GM23338 (cell line): ENCODE data around the gene INPP5A.

Source experiments
- EZH2 ChIP-seq: fragments of 200-600 bp; sonication (generic); IDR thresholded peaks from one replicate; pipeline ENCODE4 v1.8.0; 2017; ENCODE audit warnings: antibody characterized with exemption, mild to moderate bottlenecking, low read depth; ENCODE audit not compliant: unreplicated experiment
- EZH2phosphoT487 ChIP-seq: fragments of 200-600 bp; sonication (generic); IDR thresholded peaks from one replicate; pipeline ENCODE4 v1.8.1; 2018; ENCODE audit warnings: antibody characterized with exemption; ENCODE audit not compliant: unreplicated experiment
- POLR2AphosphoS5 ChIP-seq: IDR thresholded peaks from 2 replicates; pipeline ENCODE4 v1.6.1; 2016; ENCODE audit warnings: antibody characterized with exemption, low read depth
- TF ChIP-seq, protein P1 (sequence below), 2 experiments: fragments of 200-600 bp in 1 of 2; sonication (generic) in 1 of 2; conservative IDR thresholded peaks; 2 replicates each; pipeline versions ENCODE4 v1.5.1 to v1.6.1; 2016 to 2017; ENCODE audit warnings: antibody characterized with exemption in 2 of 2, low read depth in 2 of 2, mild to moderate bottlenecking in 2 of 2, moderate library complexity in 1 of 2
- TF ChIP-seq, protein P2 (sequence below): IDR thresholded peaks from 2 replicates; pipeline ENCODE4 v1.6.1; 2016; ENCODE audit warnings: antibody characterized with exemption

DNA sequence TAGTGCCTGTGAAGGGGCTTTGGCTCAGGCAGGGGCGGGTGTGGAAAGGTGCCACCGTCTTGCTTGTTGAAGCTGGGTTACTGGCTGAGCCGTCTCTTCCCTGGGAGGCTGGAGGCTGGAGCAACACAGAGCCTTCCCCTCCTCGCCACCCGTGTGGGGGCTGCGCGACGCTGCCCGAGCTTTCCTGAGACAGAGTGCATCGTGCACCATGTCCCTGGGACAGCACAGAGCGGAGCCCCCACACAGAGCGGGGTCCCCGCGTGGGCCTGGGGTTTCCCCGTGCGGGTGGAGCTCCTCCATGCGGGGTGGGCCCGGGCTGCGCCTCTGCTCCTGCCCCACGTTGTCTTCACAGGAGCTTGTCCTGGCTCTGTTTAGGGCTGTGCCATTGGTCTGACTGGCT lies 69.9 kb downstream of the INPP5A start:
- TF ChIP-seq, protein P1, sequence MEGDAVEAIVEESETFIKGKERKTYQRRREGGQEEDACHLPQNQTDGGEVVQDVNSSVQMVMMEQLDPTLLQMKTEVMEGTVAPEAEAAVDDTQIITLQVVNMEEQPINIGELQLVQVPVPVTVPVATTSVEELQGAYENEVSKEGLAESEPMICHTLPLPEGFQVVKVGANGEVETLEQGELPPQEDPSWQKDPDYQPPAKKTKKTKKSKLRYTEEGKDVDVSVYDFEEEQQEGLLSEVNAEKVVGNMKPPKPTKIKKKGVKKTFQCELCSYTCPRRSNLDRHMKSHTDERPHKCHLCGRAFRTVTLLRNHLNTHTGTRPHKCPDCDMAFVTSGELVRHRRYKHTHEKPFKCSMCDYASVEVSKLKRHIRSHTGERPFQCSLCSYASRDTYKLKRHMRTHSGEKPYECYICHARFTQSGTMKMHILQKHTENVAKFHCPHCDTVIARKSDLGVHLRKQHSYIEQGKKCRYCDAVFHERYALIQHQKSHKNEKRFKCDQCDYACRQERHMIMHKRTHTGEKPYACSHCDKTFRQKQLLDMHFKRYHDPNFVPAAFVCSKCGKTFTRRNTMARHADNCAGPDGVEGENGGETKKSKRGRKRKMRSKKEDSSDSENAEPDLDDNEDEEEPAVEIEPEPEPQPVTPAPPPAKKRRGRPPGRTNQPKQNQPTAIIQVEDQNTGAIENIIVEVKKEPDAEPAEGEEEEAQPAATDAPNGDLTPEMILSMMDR (conservative IDR thresholded peaks at IDR 0.05; ENCODE audit: low read depth in 2 of 2) = no peak
- TF ChIP-seq, protein P2, sequence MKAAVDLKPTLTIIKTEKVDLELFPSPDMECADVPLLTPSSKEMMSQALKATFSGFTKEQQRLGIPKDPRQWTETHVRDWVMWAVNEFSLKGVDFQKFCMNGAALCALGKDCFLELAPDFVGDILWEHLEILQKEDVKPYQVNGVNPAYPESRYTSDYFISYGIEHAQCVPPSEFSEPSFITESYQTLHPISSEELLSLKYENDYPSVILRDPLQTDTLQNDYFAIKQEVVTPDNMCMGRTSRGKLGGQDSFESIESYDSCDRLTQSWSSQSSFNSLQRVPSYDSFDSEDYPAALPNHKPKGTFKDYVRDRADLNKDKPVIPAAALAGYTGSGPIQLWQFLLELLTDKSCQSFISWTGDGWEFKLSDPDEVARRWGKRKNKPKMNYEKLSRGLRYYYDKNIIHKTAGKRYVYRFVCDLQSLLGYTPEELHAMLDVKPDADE = no peak
- TF ChIP-seq EZH2phosphoT487 (no peak), POLR2AphosphoS5 (no peak), EZH2 (no peak)
